SH-SY5Y (cell line): Measurements from ENCODE around the gene GPC5.

ENCODE experiments used
- GATA2 ChIP-seq: IDR thresholded peaks from 2 replicates; pipeline ENCODE4 v1.6.1; 2011; ENCODE audit warnings: mild to moderate bottlenecking, low read depth, low read length
- GATA3 ChIP-seq: IDR thresholded peaks from 2 replicates; pipeline ENCODE4 v1.6.1; 2011; ENCODE audit warnings: low read depth, mild to moderate bottlenecking, low read length, moderate library complexity

- no peak for TF ChIP-seq GATA2
- no peak for TF ChIP-seq GATA3
Measured at GRCh38 chr13:91579320-91579719, 180.9 kb downstream of the GPC5 start.
